ENCODE data around the gene SDCBP2. TPM values are rescaled to one million over a fixed set of nuclear protein-coding genes. Genes with fewer than 3 reads are reported as not detected.

SDCBP2 gene
- polyA plus RNA-seq, 1 of the 3 experiments (the other 2 are of a cell fraction), result 3.0 TPM

- Histone ChIP-seq H2AFZ (ENCODE audit: low read depth) (peak overlapping the region; percentile 85), H3K4me3 (ENCODE audit: low read depth in 2 of 2, low read length in 1 of 2) (peak overlapping the region; percentile 81 to 84), H3F3A (replicated peaks; ENCODE audit: insufficient read depth) (peaks cover 3% of the 10 kb centered on the region), H3K27me3 (ENCODE audit: insufficient read depth) (no peaks in the 10 kb centered on the region), H3K4me1 (ENCODE audit: control insufficient read depth in 1 of 2, insufficient read depth in 2 of 2, low read depth in 1 of 2, low read length in 1 of 2) (peaks cover 4 to 15% of the 10 kb centered on the region in 2 experiments; a peak in 2 of 4 replicates), H3K36me3 (replicated peaks in 1 of 2; ENCODE audit: control insufficient read depth in 1 of 2, insufficient read depth in 2 of 2, low read length in 1 of 2) (peaks cover 0 to 4% of the 10 kb centered on the region in 2 experiments), H3K9ac (peak overlapping the region; percentile 57), H3K27ac (ENCODE audit: low read depth in 2 of 2, low read length in 1 of 2) (peak overlapping the region in 1 of 2 experiments; percentile 47; a peak in 2 of 4 replicates), H3K9me3 (0 out of 2 replicates have a peak, but pooled peaks cover 5% of the 10 kb centered on the region), H3K79me2 (ENCODE audit: insufficient read depth) (no peaks in the 10 kb centered on the region; the same call in 1 of the 2 replicates), H4K20me1 (ENCODE audit: insufficient read depth) (no peaks in the 10 kb centered on the region), H3K9me2 (no peaks in the 10 kb centered on the region), H3K4me2 (peak overlapping the region; percentile 95)
- WGBS (ENCODE audit: low lambda C conversion rate), result 81% methylated on average over 4 of the region's 4 CpGs
- no peak for DNase-seq
- TF ChIP-seq GATA2 (CRISPR knock-in tag; IDR thresholded peaks at IDR 0.05), result no peak
- TF ChIP-seq CTCF (IDR thresholded peaks at IDR 0.05), result no peak
- TF ChIP-seq RAD21 (IDR thresholded peaks at IDR 0.05; ENCODE audit: low read length), result no peak
- TF ChIP-seq POLR2AphosphoS5 (IDR thresholded peaks at IDR 0.05; ENCODE audit: low read depth, low read length), result no peak
- TF ChIP-seq RFX5 (IDR thresholded peaks at IDR 0.05; ENCODE audit: low read length), result no peak
- TF ChIP-seq ZBTB33 (IDR thresholded peaks at IDR 0.05; ENCODE audit: borderline replicate concordance, low read depth), result no peak
- TF ChIP-seq EZH2phosphoT487 (IDR thresholded peaks at IDR 0.05; ENCODE audit: borderline replicate concordance, low read depth), result no peak
- TF ChIP-seq JUND (IDR thresholded peaks at IDR 0.05), result no peak
- TF ChIP-seq RCOR1 (IDR thresholded peaks at IDR 0.05; ENCODE audit: low read length), result no peak
- TF ChIP-seq, protein P1, sequence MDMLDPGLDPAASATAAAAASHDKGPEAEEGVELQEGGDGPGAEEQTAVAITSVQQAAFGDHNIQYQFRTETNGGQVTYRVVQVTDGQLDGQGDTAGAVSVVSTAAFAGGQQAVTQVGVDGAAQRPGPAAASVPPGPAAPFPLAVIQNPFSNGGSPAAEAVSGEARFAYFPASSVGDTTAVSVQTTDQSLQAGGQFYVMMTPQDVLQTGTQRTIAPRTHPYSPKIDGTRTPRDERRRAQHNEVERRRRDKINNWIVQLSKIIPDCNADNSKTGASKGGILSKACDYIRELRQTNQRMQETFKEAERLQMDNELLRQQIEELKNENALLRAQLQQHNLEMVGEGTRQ (IDR thresholded peaks at IDR 0.05; ENCODE audit: borderline replicate concordance, low read depth, low read length), result no peak
- TF ChIP-seq FOXM1 (IDR thresholded peaks at IDR 0.05; ENCODE audit: low read depth), result no peak
- no peak for TF ChIP-seq GABPA (IDR thresholded peaks at IDR 0.05; ENCODE audit: low read depth)
- TF ChIP-seq IRF3 (IDR thresholded peaks at IDR 0.05; ENCODE audit: low read depth, low read length), result no peak
- TF ChIP-seq TCF12 (IDR thresholded peaks at IDR 0.05), result no peak
- TF ChIP-seq CHD2 (IDR thresholded peaks at IDR 0.05; ENCODE audit: low read length, partially characterized antibody), result no peak
- no peak for TF ChIP-seq FOXJ3 (CRISPR knock-in tag; IDR thresholded peaks at IDR 0.05)
- no peak for TF ChIP-seq MEF2A (IDR thresholded peaks at IDR 0.05; ENCODE audit: borderline replicate concordance, low read depth)
- TF ChIP-seq, protein P2, sequence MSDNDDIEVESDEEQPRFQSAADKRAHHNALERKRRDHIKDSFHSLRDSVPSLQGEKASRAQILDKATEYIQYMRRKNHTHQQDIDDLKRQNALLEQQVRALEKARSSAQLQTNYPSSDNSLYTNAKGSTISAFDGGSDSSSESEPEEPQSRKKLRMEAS (IDR thresholded peaks at IDR 0.05; ENCODE audit: low read depth), result no peak
- ChIA-PET POLR2A (no interaction called here), CTCF (interaction anchor here (0.9 to 1.8 kb wide), 4 partner anchors 11 to 39 kb away, joined by 3 to 7 read pairs (median 4); partner anchors contain the start of gene RAD21L1)
Observed at GRCh38 chr20:1265226-1265915, 63.6 kb downstream of the SDCBP2 start.
